Fibroblast of the conjunctiva (primary cell): ENCODE measurements around the gene GNMT.
A peak's percentile ranks its signal among the peaks of the same experiment; 100 is the strongest.

Source experiments
- DNase-seq: peaks from one replicate; pipeline ENCODE4 v3.0.0-alpha.2; 2010; ENCODE audit warnings: low read depth

The GNMT gene

GRCh38 chr6:42960243-42961019 is at the start of gene GNMT:
Gene GNMT, plus strand, starts transcription at chr6:42960754. Its CDS starts 14 bp downstream, at chr6:42960768.
- no peak for DNase-seq

GRCh38 chr6:42911171-42912021 is 49.2 kb upstream of the GNMT start:
- DNase-seq: no peak

- DNase-seq: no peak
Measured at GRCh38 chr6:42914546-42914945, 46.0 kb upstream of the GNMT start.

- DNase-seq: no peak
Measured at GRCh38 chr6:42915732-42916131, 44.8 kb upstream of the GNMT start, which contains the start of gene PTCRA. Gene PTCRA, plus strand, starts transcription at chr6:42916053. Its CDS starts 17 bp downstream, at chr6:42916070.

- no peak for DNase-seq
Measured at GRCh38 chr6:42916288-42916687, 44.3 kb upstream of the GNMT start.

- DNase-seq: no peak
Measured at GRCh38 chr6:42921801-42922200, 38.8 kb upstream of the GNMT start.

- no peak for DNase-seq
Measured at GRCh38 chr6:42923666-42924065, 36.9 kb upstream of the GNMT start.

- DNase-seq: no peak
Measured at GRCh38 chr6:42925248-42925857, 35.2 kb upstream of the GNMT start.

- peak; percentile 93 for DNase-seq
Measured at GRCh38 chr6:42928986-42929820, 31.4 kb upstream of the GNMT start, which contains the start of gene CNPY3. Gene CNPY3, plus strand, starts transcription at chr6:42929480. Its CDS starts 91 bp downstream, at chr6:42929571.

GRCh38 chr6:42929821-42930360 is 30.7 kb upstream of the GNMT start:
- DNase-seq: peak; percentile 47

- DNase-seq: no peak
Measured at GRCh38 chr6:42932412-42932811, 28.1 kb upstream of the GNMT start.

- no peak for DNase-seq
Measured at GRCh38 chr6:42933205-42933604, 27.3 kb upstream of the GNMT start.

- no peak for DNase-seq
Measured at GRCh38 chr6:42935322-42935721, 25.2 kb upstream of the GNMT start.

GRCh38 chr6:42936398-42936797 is 24.2 kb upstream of the GNMT start:
- no peak for DNase-seq

GRCh38 chr6:42937548-42938427 is 22.8 kb upstream of the GNMT start:
- DNase-seq: no peak

GRCh38 chr6:42938428-42938796 is 22.1 kb upstream of the GNMT start:
- DNase-seq: no peak

GRCh38 chr6:42938987-42939809 is 21.4 kb upstream of the GNMT start:
- no peak for DNase-seq

GRCh38 chr6:42939810-42940167 is 20.8 kb upstream of the GNMT start:
- DNase-seq: no peak

GRCh38 chr6:42940493-42941045 is 20.0 kb upstream of the GNMT start:
- no peak for DNase-seq
